Endothelial cell (in vitro differentiated cells): ENCODE results near the gene IRAK1. TPM values are rescaled to one million over a fixed set of nuclear protein-coding genes. Genes with fewer than 3 reads are reported as not detected.
A peak's percentile ranks its signal among the peaks of the same experiment; 100 is the strongest.

ENCODE experiments used
- DNase-seq: peaks from one replicate; pipeline ENCODE4 v3.0.0; 2021; ENCODE audit warnings: low spot score
- H3K27ac Mint-ChIP-seq: one replicate; pipeline ENCODE4 v1.8.0; 2021; ENCODE audit warnings: mixed read lengths, inconsistent platforms; ENCODE audit not compliant: unreplicated experiment
- H3K27me3 Mint-ChIP-seq: one replicate; pipeline ENCODE4 v1.8.0; 2021; ENCODE audit warnings: mild to moderate bottlenecking, moderate library complexity, mixed read lengths, inconsistent platforms; ENCODE audit not compliant: unreplicated experiment
- H3K36me3 Mint-ChIP-seq: one replicate; pipeline ENCODE4 v1.8.0; 2021; ENCODE audit warnings: mild to moderate bottlenecking, low read depth, mixed read lengths, inconsistent platforms; ENCODE audit not compliant: unreplicated experiment
- H3K4me1 Mint-ChIP-seq: one replicate; pipeline ENCODE4 v1.8.0; 2021; ENCODE audit warnings: mild to moderate bottlenecking, mixed read lengths, inconsistent platforms; ENCODE audit not compliant: unreplicated experiment
- H3K4me3 Mint-ChIP-seq: one replicate; pipeline ENCODE4 v1.8.0; 2021; ENCODE audit warnings: mild to moderate bottlenecking, mixed read lengths, inconsistent platforms; ENCODE audit not compliant: unreplicated experiment
- H3K9me3 Mint-ChIP-seq: one replicate; pipeline ENCODE4 v1.8.0; 2021; ENCODE audit warnings: mixed read lengths, inconsistent platforms; ENCODE audit not compliant: unreplicated experiment
- CTCF ChIP-seq: fragments of 200-600 bp; sonication (generic); IDR thresholded peaks from one replicate; pipeline ENCODE4 v1.5.0; 2021; ENCODE audit warnings: antibody characterized with exemption; ENCODE audit not compliant: unreplicated experiment
- total RNA-seq: library from RNA; stranded (reverse); fragmentation: NEBNext Ultra II Directional; extraction: Animal tissue kit (Norgen Biotek cat#: 25700); gene quantifications from one replicate; pipeline ENCODE4 v1.2.1, GENCODE V29; 2021; ENCODE audit not compliant: unreplicated experiment

The IRAK1 gene
- total RNA-seq, 1 donor from 2014 or later = 89.9 TPM

GRCh38 chrX:154040863-154041262, 21.2 kb upstream of the IRAK1 start:
- Mint-ChIP-seq H3K36me3 (no peaks in the 10 kb centered on the region), H3K9me3 (no peaks in the 10 kb centered on the region), H3K4me1 (peaks cover 7% of the 10 kb centered on the region), H3K27me3 (peaks cover 8% of the 10 kb centered on the region), H3K27ac (no peak overlapping the region), H3K4me3 (no peak overlapping the region)
- no peak for DNase-seq
- no peak for TF ChIP-seq CTCF

GRCh38 chrX:154040307-154040756, 20.6 kb upstream of the IRAK1 start:
- no peak for TF ChIP-seq CTCF
- Mint-ChIP-seq H3K36me3 (no peaks in the 10 kb centered on the region), H3K27me3 (peaks cover 8% of the 10 kb centered on the region), H3K27ac (peak overlapping the region; percentile 67), H3K9me3 (no peaks in the 10 kb centered on the region), H3K4me1 (peaks cover 7% of the 10 kb centered on the region), H3K4me3 (no peak overlapping the region)
- no peak for DNase-seq

- no peaks in the 10 kb centered on the region for H3K9me3 Mint-ChIP-seq
- H3K27me3 Mint-ChIP-seq = peaks cover 9% of the 10 kb centered on the region
- H3K27ac Mint-ChIP-seq = no peak overlapping the region
- H3K36me3 Mint-ChIP-seq = no peaks in the 10 kb centered on the region
- DNase-seq = no peak
- peaks cover 7% of the 10 kb centered on the region for H3K4me1 Mint-ChIP-seq
- TF ChIP-seq CTCF = no peak
- H3K4me3 Mint-ChIP-seq = no peak overlapping the region
Measured at GRCh38 chrX:154039577-154039976, 19.9 kb upstream of the IRAK1 start.

- H3K9me3 Mint-ChIP-seq = no peaks in the 10 kb centered on the region
- H3K4me3 Mint-ChIP-seq = no peak overlapping the region
- H3K36me3 Mint-ChIP-seq = no peaks in the 10 kb centered on the region
- TF ChIP-seq CTCF = no peak
- H3K27ac Mint-ChIP-seq = no peak overlapping the region
- DNase-seq = no peak
- H3K4me1 Mint-ChIP-seq = peaks cover 7% of the 10 kb centered on the region
- peaks cover 7% of the 10 kb centered on the region for H3K27me3 Mint-ChIP-seq
Measured at GRCh38 chrX:154038656-154039055, 19.0 kb upstream of the IRAK1 start.

GRCh38 chrX:154037754-154038153, 18.1 kb upstream of the IRAK1 start:
- H3K27me3 Mint-ChIP-seq = peaks cover 7% of the 10 kb centered on the region
- H3K9me3 Mint-ChIP-seq = no peaks in the 10 kb centered on the region
- H3K27ac Mint-ChIP-seq = no peak overlapping the region
- H3K4me3 Mint-ChIP-seq = no peak overlapping the region
- no peak for DNase-seq
- H3K36me3 Mint-ChIP-seq = no peaks in the 10 kb centered on the region
- H3K4me1 Mint-ChIP-seq = peaks cover 7% of the 10 kb centered on the region
- TF ChIP-seq CTCF = no peak
